ENCODE measurements around the gene SCYGR5.

DNA sequence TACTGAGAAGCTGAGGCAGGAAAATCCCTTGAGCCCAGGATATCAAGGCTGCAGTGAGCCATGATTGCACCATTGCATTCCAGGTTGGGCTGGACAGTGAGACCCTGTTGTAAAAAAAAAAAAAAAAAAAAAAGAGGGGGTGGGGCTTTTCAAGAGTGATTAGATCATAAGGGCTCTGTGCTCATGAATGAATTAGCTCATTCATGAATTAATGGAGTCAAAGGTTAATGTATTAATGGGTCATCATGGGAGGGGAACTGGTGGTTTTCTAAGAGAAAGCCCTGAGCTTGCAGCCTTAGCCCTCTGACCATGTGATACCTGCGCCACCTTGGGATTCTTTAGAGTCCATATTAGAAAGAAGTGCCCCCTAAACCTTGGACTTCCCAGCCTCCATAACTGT, 46.7 kb downstream of the SCYGR5 start:
- TF ChIP-seq POLR2AphosphoS5 (IDR thresholded peaks at IDR 0.05; ENCODE audit: low read depth, low read length) = no peak
- no peak for TF ChIP-seq POLR2A (IDR thresholded peaks at IDR 0.05; ENCODE audit: low read depth, low read length)

All from GM12891 (cell line).